ENCODE results near the gene CREBZF. TPM values are rescaled to one million over a fixed set of nuclear protein-coding genes. Genes with fewer than 3 reads are reported as not detected.
A peak's percentile ranks its signal among the peaks of the same experiment; 100 is the strongest.

Gene CREBZF
- total RNA-seq, 2 donors from 2014 or later: 35.4 to 44.6 TPM

- Histone ChIP-seq H3K4me3 (no peak overlapping the region), H3K9ac (ENCODE audit: low read depth in 2 of 2, low read length in 2 of 2) (peak overlapping the region in 1 of 2 donors; percentile 94), H3K27me3 (no peaks in the 10 kb centered on the region), H3K9me3 (no peaks in the 10 kb centered on the region), H3K4me1 (no peaks in the 10 kb centered on the region), H3K36me3 (no peaks in the 10 kb centered on the region), H3K27ac (peak overlapping the region; percentile 97)
- DNase-seq: no peak
- no peak for TF ChIP-seq CTCF (IDR thresholded peaks at IDR 0.05)
- intact Hi-C loops (cut with DNase I): no loop called here
These were observed 804 bp upstream of the CREBZF start for GRCh38 chr11:85665733-85666132.

GRCh38 chr11:85663753-85664614 lies 945 bp downstream of the CREBZF start:
- H3K27me3 ChIP-seq: no peaks in the 10 kb centered on the region
- no peaks in the 10 kb centered on the region for H3K36me3 ChIP-seq
- peak; percentile 56 for TF ChIP-seq CTCF (IDR thresholded peaks at IDR 0.05)
- peak overlapping the region; percentile 78 to 94 for H3K9ac ChIP-seq (ENCODE audit: low read depth in 2 of 2, low read length in 2 of 2)
- intact Hi-C loops (cut with DNase I): no loop called here
- H3K4me3 ChIP-seq: peak overlapping the region; percentile 86
- no peaks in the 10 kb centered on the region for H3K4me1 ChIP-seq
- H3K9me3 ChIP-seq: no peaks in the 10 kb centered on the region
- H3K27ac ChIP-seq: peak overlapping the region; percentile 97
- peak; percentile 85 for DNase-seq

GRCh38 chr11:85663080-85663752 lies 1.7 kb downstream of the CREBZF start:
- intact Hi-C loops (cut with DNase I): no loop called here
- Histone ChIP-seq H3K4me3 (peak overlapping the region; percentile 86), H3K9me3 (no peaks in the 10 kb centered on the region), H3K27ac (peak overlapping the region; percentile 97), H3K9ac (ENCODE audit: low read depth in 2 of 2, low read length in 2 of 2) (peak overlapping the region; percentile 78 to 94), H3K36me3 (no peaks in the 10 kb centered on the region), H3K4me1 (no peaks in the 10 kb centered on the region), H3K27me3 (no peaks in the 10 kb centered on the region)
- DNase-seq: no peak
- no peak for TF ChIP-seq CTCF (IDR thresholded peaks at IDR 0.05)

- H3K36me3 ChIP-seq: peaks cover 8% of the 10 kb centered on the region
- no peak for TF ChIP-seq CTCF (IDR thresholded peaks at IDR 0.05)
- H3K27ac ChIP-seq: no peak overlapping the region
- no peaks in the 10 kb centered on the region for H3K27me3 ChIP-seq
- DNase-seq: no peak
- peak overlapping the region in 1 of 2 donors; percentile 15 for H3K9ac ChIP-seq (ENCODE audit: low read depth in 2 of 2, low read length in 2 of 2)
- intact Hi-C loops (cut with DNase I): no loop called here
- H3K4me3 ChIP-seq: peak overlapping the region; percentile 86
- no peaks in the 10 kb centered on the region for H3K9me3 ChIP-seq
- H3K4me1 ChIP-seq: no peaks in the 10 kb centered on the region
These were observed 2.8 kb downstream of the CREBZF start for GRCh38 chr11:85661972-85662664.

- no peaks in the 10 kb centered on the region for H3K9me3 ChIP-seq
- peaks cover 13% of the 10 kb centered on the region for H3K36me3 ChIP-seq
- H3K4me3 ChIP-seq: no peak overlapping the region
- H3K4me1 ChIP-seq: no peaks in the 10 kb centered on the region
- TF ChIP-seq CTCF (IDR thresholded peaks at IDR 0.05): no peak
- no peaks in the 10 kb centered on the region for H3K27me3 ChIP-seq
- no peak overlapping the region for H3K9ac ChIP-seq (ENCODE audit: low read depth in 2 of 2, low read length in 2 of 2)
- intact Hi-C loops (cut with DNase I): no loop called here
- DNase-seq: no peak
- no peak overlapping the region for H3K27ac ChIP-seq
These were observed 6.7 kb downstream of the CREBZF start for GRCh38 chr11:85658180-85658579.
